Hepatocyte (in vitro differentiated cells): Measurements from ENCODE around the gene STXBP6. TPM values are rescaled to one million over a fixed set of nuclear protein-coding genes. Genes with fewer than 3 reads are reported as not detected.

ENCODE experiments used
- DNase-seq: peaks from one replicate; pipeline ENCODE4 v3.0.0-alpha.2; 2016; ENCODE audit warnings: low spot score
- H2AFZ ChIP-seq: fragments of 200-600 bp; sonication (generic); 2 replicates; pipeline ENCODE4 v1.6.0; 2016; ENCODE audit warnings: antibody characterized with exemption, mild to moderate bottlenecking
- H3K27ac ChIP-seq: fragments of 200-600 bp; sonication (generic); 2 replicates; pipeline ENCODE4 v1.5.1; 2016; ENCODE audit warnings: mild to moderate bottlenecking
- H3K27me3 ChIP-seq: fragments of 200-600 bp; sonication (generic); 2 replicates; pipeline ENCODE4 v1.6.1; 2016
- H3K36me3 ChIP-seq: fragments of 200-600 bp; sonication (generic); replicated peaks from 2 replicates; pipeline ENCODE4 v1.5.1; 2016; ENCODE audit warnings: low read depth; ENCODE audit not compliant: insufficient read depth
- H3K4me1 ChIP-seq: fragments of 200-600 bp; sonication (generic); 2 replicates; pipeline ENCODE4 v1.5.1; 2016; ENCODE audit warnings: mild to moderate bottlenecking, moderate library complexity; ENCODE audit not compliant: insufficient read depth
- H3K4me2 ChIP-seq: fragments of 200-600 bp; sonication (generic); 2 replicates; pipeline ENCODE4 v1.6.0; 2016
- H3K4me3 ChIP-seq: fragments of 200-600 bp; sonication (generic); 2 replicates; pipeline ENCODE4 v1.5.1; 2016; ENCODE audit warnings: mild to moderate bottlenecking
- H3K79me2 ChIP-seq: fragments of 200-600 bp; sonication (generic); 2 replicates; pipeline ENCODE4 v1.6.0; 2017; ENCODE audit warnings: mild to moderate bottlenecking
- H3K9me2 ChIP-seq: fragments of 200-600 bp; sonication (generic); replicated peaks from 2 replicates; pipeline ENCODE4 v1.6.0; 2017; ENCODE audit warnings: mild to moderate bottlenecking; ENCODE audit not compliant: insufficient read depth
- H3K9me3 ChIP-seq: fragments of 200-600 bp; sonication (generic); 2 replicates; pipeline ENCODE4 v1.5.1; 2016; ENCODE audit warnings: low read depth, mild to moderate bottlenecking
- H4K20me1 ChIP-seq: fragments of 200-600 bp; sonication (generic); 2 replicates; pipeline ENCODE4 v1.6.0; 2016; ENCODE audit warnings: mild to moderate bottlenecking; ENCODE audit not compliant: insufficient read depth, poor library complexity, severe bottlenecking
- CTCF ChIP-seq: fragments of 200-600 bp; sonication (generic); IDR thresholded peaks from 2 replicates; pipeline ENCODE4 v1.5.1; 2016; ENCODE audit warnings: antibody characterized with exemption, mild to moderate bottlenecking; ENCODE audit not compliant: poor library complexity
- EZH2 ChIP-seq: fragments of 200-600 bp; sonication (generic); IDR thresholded peaks from 2 replicates; pipeline ENCODE4 v1.6.1; 2016; ENCODE audit warnings: antibody characterized with exemption, mild to moderate bottlenecking, borderline replicate concordance
- EZH2phosphoT487 ChIP-seq: fragments of 200-600 bp; sonication (generic); IDR thresholded peaks from one replicate; pipeline ENCODE4 v1.6.1; 2018; ENCODE audit warnings: antibody characterized with exemption, mild to moderate bottlenecking, low read depth, moderate library complexity; ENCODE audit not compliant: unreplicated experiment, severe bottlenecking
- WGBS: methylation state at CpG from one replicate; pipeline ENCODE4 v1.1.6; 2016; ENCODE audit warnings: low lambda C conversion rate; ENCODE audit errors: missing lambda C conversion rate; 5-methylcytosine and 5-hydroxymethylcytosine counted together
- polyA plus RNA-seq: library from polyadenylated mRNA; unstranded; fragments of >200 nt; fragmentation: Nextera tagmentation; extraction: Ambion mirVana; gene quantifications from 2 replicates; pipeline ENCODE4 v1.2.1, GENCODE V29; 2016
- total RNA-seq: library from RNA; depleted of rRNA; stranded (reverse); fragments of >200 nt; gene quantifications from 2 replicates; pipeline ENCODE4 v1.2.3, GENCODE V29; 2014

Gene STXBP6
- total and polyA plus RNA-seq, 2 experiments from 2014 or later = 34.1 to 44.9 TPM

- peaks cover 34% of the 10 kb centered on the region for H3K79me2 ChIP-seq
- H3K9me2 ChIP-seq = no peaks in the 10 kb centered on the region
- H3K27ac ChIP-seq = peak overlapping the region; percentile 61
- WGBS = 73% methylated on average over 6 of the region's 6 CpGs
- no peaks in the 10 kb centered on the region for H3K9me3 ChIP-seq
- no peak overlapping the region for H3K4me3 ChIP-seq
- no peak overlapping the region for H3K4me2 ChIP-seq
- no peaks in the 10 kb centered on the region for H4K20me1 ChIP-seq
- DNase-seq = peak; percentile 16
- TF ChIP-seq CTCF (no peak), EZH2phosphoT487 (no peak), EZH2 (no peak)
- no peak overlapping the region for H2AFZ ChIP-seq
- no peaks in the 10 kb centered on the region for H3K36me3 ChIP-seq
- peaks cover 11% of the 10 kb centered on the region for H3K4me1 ChIP-seq
- no peaks in the 10 kb centered on the region for H3K27me3 ChIP-seq
Observed at GRCh38 chr14:24888532-24888931, 161.4 kb downstream of the STXBP6 start.

DNA sequence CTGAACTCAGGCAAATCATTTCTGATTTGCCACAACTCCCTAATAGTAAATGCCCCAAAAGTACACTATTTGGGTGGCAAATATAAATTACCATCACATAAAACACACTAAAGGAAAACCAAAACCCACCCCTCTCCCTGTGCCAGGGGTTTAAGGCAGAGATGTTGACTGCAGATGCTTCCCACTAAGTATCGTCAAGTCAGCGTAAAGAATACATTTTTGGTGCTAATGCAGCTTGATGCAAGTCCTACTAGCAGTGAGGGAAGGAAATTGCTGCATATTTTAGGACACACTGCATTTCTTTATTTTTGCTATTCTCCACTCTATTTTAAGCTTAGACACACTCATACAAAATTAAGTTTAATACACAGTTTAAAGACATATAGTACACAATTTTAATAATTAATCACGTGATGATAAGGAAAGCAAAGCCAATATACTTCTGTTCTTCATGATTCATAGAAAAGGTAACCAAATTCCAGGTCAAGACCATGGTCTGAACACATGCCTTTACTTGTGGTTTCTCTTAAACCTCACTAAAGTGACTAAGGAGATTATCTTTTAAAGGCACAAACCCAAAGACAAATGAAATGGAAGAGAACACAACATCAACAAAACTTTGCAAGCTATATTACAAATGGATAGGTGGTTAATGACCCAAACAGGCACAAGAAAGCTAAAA lies 162.2 kb downstream of the STXBP6 start:
- Histone ChIP-seq H3K4me2 (no peak overlapping the region), H3K36me3 (no peaks in the 10 kb centered on the region), H3K27me3 (no peaks in the 10 kb centered on the region), H3K9me2 (no peaks in the 10 kb centered on the region), H4K20me1 (no peaks in the 10 kb centered on the region), H3K9me3 (no peaks in the 10 kb centered on the region), H3K4me1 (peaks cover 11% of the 10 kb centered on the region), H3K27ac (peak overlapping the region; percentile 41), H3K4me3 (no peak overlapping the region), H3K79me2 (peaks cover 29% of the 10 kb centered on the region), H2AFZ (no peak overlapping the region)
- TF ChIP-seq EZH2 (no peak), EZH2phosphoT487 (no peak), CTCF (no peak)
- DNase-seq = no peak
- WGBS = 91% methylated on average over 3 of the region's 3 CpGs

DNA sequence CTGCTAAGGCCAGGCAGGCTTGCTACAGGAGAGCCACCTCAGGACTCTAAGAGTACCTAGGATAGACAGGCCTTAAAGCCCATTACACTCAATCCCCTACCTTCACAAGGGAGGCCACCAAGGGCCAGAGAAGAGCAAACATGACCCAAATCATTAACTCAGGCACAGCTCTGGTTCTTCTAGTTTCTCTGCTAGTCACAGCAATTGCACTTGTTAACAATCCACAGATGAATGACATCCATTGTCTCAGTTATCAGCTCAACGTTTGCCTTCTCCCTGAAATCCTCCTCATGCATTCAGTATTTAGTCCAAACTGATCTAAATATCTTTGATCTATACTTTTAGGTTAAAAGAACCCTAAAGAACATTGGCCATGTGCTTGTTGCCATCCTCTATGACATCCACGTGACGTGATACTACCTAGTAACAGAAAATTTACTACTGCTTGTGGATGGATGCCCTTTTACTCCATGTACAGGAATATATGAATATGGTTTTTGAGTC lies 164.5 kb downstream of the STXBP6 start:
- Histone ChIP-seq H3K4me2 (no peak overlapping the region), H4K20me1 (no peaks in the 10 kb centered on the region), H3K9me3 (no peaks in the 10 kb centered on the region), H3K4me3 (no peak overlapping the region), H3K27ac (peak overlapping the region; percentile 62), H2AFZ (no peak overlapping the region), H3K36me3 (no peaks in the 10 kb centered on the region), H3K79me2 (peaks cover 40% of the 10 kb centered on the region), H3K9me2 (no peaks in the 10 kb centered on the region), H3K27me3 (no peaks in the 10 kb centered on the region), H3K4me1 (peaks cover 17% of the 10 kb centered on the region)
- WGBS = 59% methylated on average over 3 of the region's 3 CpGs
- DNase-seq = no peak
- TF ChIP-seq CTCF (no peak), EZH2phosphoT487 (no peak), EZH2 (no peak)
